HG02840 (cell line): ENCODE data around the gene LDLRAP1.
A peak's percentile ranks its signal among the peaks of the same experiment; 100 is the strongest.
"Not testable (repeated sequence)": the region's sequence is repeated elsewhere in the genome, so short reads cannot be mapped to it uniquely, and the experiment has no call there.

Source experiments
- ATAC-seq: cut with Tn5 transposase; IDR thresholded peaks from one replicate; pipeline ENCODE4 v1.9.1; 2021; ENCODE audit warnings: mild to moderate bottlenecking, moderate library complexity, moderate number of reproducible peaks; ENCODE audit not compliant: unreplicated experiment, low FRiP score

LDLRAP1 gene

GRCh38 chr1:25543425-25544242, at the start of gene LDLRAP1:
TSS of gene LDLRAP1 (plus strand) at chr1:25543606. CDS start at chr1:25543699, 93 bp downstream.
- ATAC-seq, result peak; percentile 90

- no peak for ATAC-seq
Measured at GRCh38 chr1:25494952-25495351, 48.5 kb upstream of the LDLRAP1 start.

GRCh38 chr1:25500694-25501093, 42.7 kb upstream of the LDLRAP1 start:
- no peak for ATAC-seq

GRCh38 chr1:25501235-25502058, 42.0 kb upstream of the LDLRAP1 start:
- ATAC-seq, result no peak

GRCh38 chr1:25502957-25503356, 40.4 kb upstream of the LDLRAP1 start:
- ATAC-seq, result no peak

GRCh38 chr1:25503551-25504426, 39.6 kb upstream of the LDLRAP1 start:
- ATAC-seq, result no peak

GRCh38 chr1:25504706-25505595, 38.5 kb upstream of the LDLRAP1 start:
- ATAC-seq, result no peak

- no peak for ATAC-seq
Measured at GRCh38 chr1:25505656-25506385, 37.6 kb upstream of the LDLRAP1 start.

GRCh38 chr1:25506566-25507463, 36.6 kb upstream of the LDLRAP1 start:
- not testable (repeated sequence) for ATAC-seq

GRCh38 chr1:25513666-25514065, 29.7 kb upstream of the LDLRAP1 start:
- no peak for ATAC-seq

- ATAC-seq, result no peak
Measured at GRCh38 chr1:25515033-25515432, 28.4 kb upstream of the LDLRAP1 start.

- no peak for ATAC-seq
Measured at GRCh38 chr1:25516686-25517085, 26.7 kb upstream of the LDLRAP1 start.

GRCh38 chr1:25517476-25518394, 25.7 kb upstream of the LDLRAP1 start:
- no peak for ATAC-seq

GRCh38 chr1:25519624-25520023, 23.8 kb upstream of the LDLRAP1 start:
- ATAC-seq, result no peak

GRCh38 chr1:25520446-25521061, 22.9 kb upstream of the LDLRAP1 start:
- ATAC-seq, result no peak

GRCh38 chr1:25522031-25522655, 21.3 kb upstream of the LDLRAP1 start:
- ATAC-seq, result no peak
